ENCODE results near the gene MBOAT2.
"Not testable (repeated sequence)": the region's sequence is repeated elsewhere in the genome, so short reads cannot be mapped to it uniquely, and the experiment has no call there.

MBOAT2 gene

GRCh38 chr2:8934338-8934737, 69.1 kb downstream of the MBOAT2 start:
- TF ChIP-seq CTCF (conservative IDR thresholded peaks at IDR 0.05; ENCODE audit: low read length) = no peak
- DNase-seq (ENCODE audit: low read depth) = no peak

GRCh38 chr2:8932702-8933101, 70.8 kb downstream of the MBOAT2 start:
- no peak for TF ChIP-seq CTCF (conservative IDR thresholded peaks at IDR 0.05; ENCODE audit: low read length)
- no peak overlapping the region for H3K4me3 ChIP-seq (ENCODE audit: low read length)

More at GRCh38 chr2:8934338-8934737, 69.1 kb downstream of the MBOAT2 start:
- H3K4me3 ChIP-seq (ENCODE audit: low read length) = no peak overlapping the region

GRCh38 chr2:8930185-8930584, 73.3 kb downstream of the MBOAT2 start:
- not testable (repeated sequence) for H3K4me3 ChIP-seq (ENCODE audit: low read length); DNase-seq (ENCODE audit: low read depth)

More at GRCh38 chr2:8932702-8933101, 70.8 kb downstream of the MBOAT2 start:
- DNase-seq (ENCODE audit: low read depth) = no peak

- no peak for DNase-seq (ENCODE audit: low read depth)
These were observed 74.4 kb downstream of the MBOAT2 start for GRCh38 chr2:8929128-8929527.

GRCh38 chr2:8927510-8928455, 75.7 kb downstream of the MBOAT2 start:
- no peak overlapping the region for H3K4me3 ChIP-seq (ENCODE audit: low read length)
- TF ChIP-seq CTCF (conservative IDR thresholded peaks at IDR 0.05; ENCODE audit: low read length) = no peak
- no peak for DNase-seq (ENCODE audit: low read depth)

More at GRCh38 chr2:8929128-8929527, 74.4 kb downstream of the MBOAT2 start:
- TF ChIP-seq CTCF (conservative IDR thresholded peaks at IDR 0.05; ENCODE audit: low read length) = no peak
- no peak overlapping the region for H3K4me3 ChIP-seq (ENCODE audit: low read length)

GRCh38 chr2:8926356-8926755, 77.1 kb downstream of the MBOAT2 start:
- no peak for DNase-seq (ENCODE audit: low read depth)
- TF ChIP-seq CTCF (conservative IDR thresholded peaks at IDR 0.05; ENCODE audit: low read length) = no peak
- no peak overlapping the region for H3K4me3 ChIP-seq (ENCODE audit: low read length)

- TF ChIP-seq CTCF (conservative IDR thresholded peaks at IDR 0.05; ENCODE audit: low read length) = no peak
- no peak overlapping the region for H3K4me3 ChIP-seq (ENCODE audit: low read length)
- DNase-seq (ENCODE audit: low read depth) = no peak
These were observed 78.1 kb downstream of the MBOAT2 start for GRCh38 chr2:8925411-8925810.
